ENCODE data around the gene RAP1GDS1. TPM values are rescaled to one million over a fixed set of nuclear protein-coding genes. Genes with fewer than 3 reads are reported as not detected.

The RAP1GDS1 gene
- total RNA-seq, 1 experiment from 2014 or later = 25.7 TPM

GRCh38 chr4:98289375-98289774 lies 28.2 kb downstream of the RAP1GDS1 start:
- peaks cover 42% of the 10 kb centered on the region for H3K79me2 ChIP-seq (ENCODE audit: low read depth)
- CTCF ChIA-PET = no interaction called here
- POLR2A ChIA-PET (ENCODE audit: unreplicated experiment) = interaction anchor here (0.7 kb wide), 1 partner anchor 149 kb away, joined by 50 read pairs; no protein-coding TSS in a partner anchor

GRCh38 chr4:98290511-98290910 lies 29.3 kb downstream of the RAP1GDS1 start:
- no peak for TF ChIP-seq EZH2 (IDR thresholded peaks at IDR 0.05; ENCODE audit: low read depth)
- no peak for TF ChIP-seq CTCF (conservative IDR thresholded peaks at IDR 0.05)
- H3K79me2 ChIP-seq (ENCODE audit: low read depth) = peaks cover 34% of the 10 kb centered on the region
- ChIA-PET CTCF (no interaction called here), POLR2A (ENCODE audit: unreplicated experiment) (no interaction called here)
- no peaks in the 10 kb centered on the region for H3K4me1 ChIP-seq (replicated peaks; ENCODE audit: insufficient read depth)
- 0 out of 2 replicates have a peak overlapping the region, but pooled peaks have one; percentile 2 for H3K27ac ChIP-seq
- H3K27me3 ChIP-seq (ENCODE audit: insufficient read depth, low read depth) = no peaks in the 10 kb centered on the region
- no peaks in the 10 kb centered on the region for H4K20me1 ChIP-seq (ENCODE audit: insufficient read depth)
- H3F3A ChIP-seq (ENCODE audit: insufficient read depth, low read depth) = no peaks in the 10 kb centered on the region
- no peaks in the 10 kb centered on the region for H3K36me3 ChIP-seq (ENCODE audit: low read depth)
- no peak overlapping the region for H2AFZ ChIP-seq
- no peak overlapping the region for H3K4me3 ChIP-seq
- intact Hi-C loops (cut with micrococcal nuclease; ENCODE audit: unreplicated experiment) = no loop called here
- H3K9me3 ChIP-seq (ENCODE audit: insufficient read depth, low read depth) = no peaks in the 10 kb centered on the region
- H3K4me2 ChIP-seq = no peak overlapping the region
- H3K9me2 ChIP-seq (ENCODE audit: insufficient read depth) = no peaks in the 10 kb centered on the region
- BruUV-seq (replicated peaks) = no TSS peak
- no peak for DNase-seq

More at GRCh38 chr4:98289375-98289774, 28.2 kb downstream of the RAP1GDS1 start:
- Histone ChIP-seq H3K4me3 (no peak overlapping the region), H2AFZ (no peak overlapping the region), H3K36me3 (ENCODE audit: low read depth) (no peaks in the 10 kb centered on the region), H4K20me1 (ENCODE audit: insufficient read depth) (no peaks in the 10 kb centered on the region), H3K4me1 (replicated peaks; ENCODE audit: insufficient read depth) (peaks cover 4% of the 10 kb centered on the region; the same call in 1 of the 2 replicates), H3K9me2 (ENCODE audit: insufficient read depth) (no peaks in the 10 kb centered on the region), H3K27ac (no peak overlapping the region), H3K4me2 (no peak overlapping the region), H3K27me3 (ENCODE audit: insufficient read depth, low read depth) (no peaks in the 10 kb centered on the region), H3F3A (ENCODE audit: insufficient read depth, low read depth) (0 out of 2 replicates have a peak, but pooled peaks cover 5% of the 10 kb centered on the region), H3K9me3 (ENCODE audit: insufficient read depth, low read depth) (no peaks in the 10 kb centered on the region)
- BruUV-seq (replicated peaks) = no TSS peak
- intact Hi-C loops (cut with micrococcal nuclease; ENCODE audit: unreplicated experiment) = no loop called here
- DNase-seq = no peak
- TF ChIP-seq EZH2 (IDR thresholded peaks at IDR 0.05; ENCODE audit: low read depth) (no peak), CTCF (conservative IDR thresholded peaks at IDR 0.05) (no peak)

DNA sequence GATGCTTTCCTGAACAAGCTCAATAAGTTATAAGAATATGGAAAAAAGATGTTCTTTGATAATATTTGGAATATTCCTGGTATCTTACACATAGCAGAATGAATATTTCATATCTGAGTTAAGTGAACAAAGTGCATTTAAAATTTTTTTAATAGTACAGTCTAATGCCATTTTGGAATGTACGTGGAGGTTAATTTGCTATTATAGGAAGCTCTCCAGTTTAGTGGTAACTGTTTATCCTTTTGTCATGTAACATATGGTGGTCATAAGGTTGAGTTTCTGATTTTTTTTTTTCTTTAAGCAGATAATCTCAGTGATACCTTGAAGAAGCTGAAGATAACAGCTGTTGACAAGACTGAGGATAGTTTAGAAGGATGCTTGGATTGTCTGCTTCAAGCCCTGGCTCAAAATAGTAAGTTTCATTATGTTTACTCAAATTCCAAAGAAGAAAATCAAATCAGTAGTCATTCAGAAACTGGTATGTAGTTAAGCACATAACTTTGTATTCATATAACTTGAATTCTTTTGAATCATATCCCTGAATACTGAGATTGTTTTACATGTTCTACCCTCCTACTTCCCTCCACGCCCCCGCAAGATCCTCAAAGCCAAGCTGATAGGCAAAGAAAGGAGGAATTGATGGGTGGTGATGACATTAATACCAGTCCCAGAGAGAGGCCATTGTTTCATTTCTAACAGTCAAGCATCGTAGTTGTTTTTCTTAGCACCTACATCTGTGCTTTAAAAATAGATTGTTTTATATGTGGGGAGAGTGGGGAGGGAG lies 32.1 kb downstream of the RAP1GDS1 start:
- CTCF ChIA-PET = no interaction called here
- no peak overlapping the region for H2AFZ ChIP-seq
- no peaks in the 10 kb centered on the region for H4K20me1 ChIP-seq (ENCODE audit: insufficient read depth)
- no peak overlapping the region for H3K27ac ChIP-seq
- no peaks in the 10 kb centered on the region for H3K9me2 ChIP-seq (ENCODE audit: insufficient read depth)
- no peak overlapping the region for H3K4me2 ChIP-seq
- no peak for TF ChIP-seq CTCF (conservative IDR thresholded peaks at IDR 0.05)
- TF ChIP-seq EZH2 (IDR thresholded peaks at IDR 0.05; ENCODE audit: low read depth) = no peak
- H3K27me3 ChIP-seq (ENCODE audit: insufficient read depth, low read depth) = no peaks in the 10 kb centered on the region
- no peaks in the 10 kb centered on the region for H3K4me1 ChIP-seq (replicated peaks; ENCODE audit: insufficient read depth)
- no peaks in the 10 kb centered on the region; the same call in 1 of the 2 replicates for H3K36me3 ChIP-seq (ENCODE audit: low read depth)
- no peaks in the 10 kb centered on the region for H3F3A ChIP-seq (ENCODE audit: insufficient read depth, low read depth)
- DNase-seq = no peak
- 0 out of 2 replicates have a peak, but pooled peaks cover 12% of the 10 kb centered on the region for H3K79me2 ChIP-seq (ENCODE audit: low read depth)
- BruUV-seq (replicated peaks) = no TSS peak
- no peaks in the 10 kb centered on the region for H3K9me3 ChIP-seq (ENCODE audit: insufficient read depth, low read depth)
- POLR2A ChIA-PET (ENCODE audit: unreplicated experiment) = no interaction called here
- H3K4me3 ChIP-seq = no peak overlapping the region
- intact Hi-C loops (cut with micrococcal nuclease; ENCODE audit: unreplicated experiment) = no loop called here

All from PC-9 (cell line).